NCI-H1105 treated with DMSO at 0.1 percent for 48 hours (cell line): ENCODE data around the gene DRC7.

Source experiments
- DNase-seq: peaks from one replicate; lab custom pipeline; 2025; lab: John Stamatoyannopoulos, UW

DRC7 gene

GRCh38 chr16:57677622-57678369, 16.8 kb upstream of the DRC7 start:
- DNase-seq, result no peak

- DNase-seq, result no peak
These were observed 15.6 kb upstream of the DRC7 start for GRCh38 chr16:57679016-57679415.

- no peak for DNase-seq
These were observed 14.7 kb upstream of the DRC7 start for GRCh38 chr16:57679767-57680482.

- no peak for DNase-seq
These were observed 13.7 kb upstream of the DRC7 start for GRCh38 chr16:57680842-57681375.

- no peak for DNase-seq
These were observed 12.5 kb upstream of the DRC7 start for GRCh38 chr16:57681950-57682728.

GRCh38 chr16:57682809-57683635, 11.6 kb upstream of the DRC7 start:
- DNase-seq, result no peak

- no peak for DNase-seq
These were observed 10.7 kb upstream of the DRC7 start for GRCh38 chr16:57683636-57684545.

GRCh38 chr16:57684626-57685358, 9.8 kb upstream of the DRC7 start:
- no peak for DNase-seq

- no peak for DNase-seq
These were observed 9.0 kb upstream of the DRC7 start for GRCh38 chr16:57685633-57686032.

- no peak for DNase-seq
These were observed 8.0 kb upstream of the DRC7 start for GRCh38 chr16:57686577-57686976.

GRCh38 chr16:57687363-57687929, 7.2 kb upstream of the DRC7 start:
- no peak for DNase-seq

- no peak for DNase-seq
These were observed 6.1 kb upstream of the DRC7 start for GRCh38 chr16:57688487-57688986.

- no peak for DNase-seq
These were observed 5.4 kb upstream of the DRC7 start for GRCh38 chr16:57688987-57689761.

- no peak for DNase-seq
These were observed 4.6 kb upstream of the DRC7 start for GRCh38 chr16:57689762-57690558.

- DNase-seq, result no peak
These were observed 3.7 kb upstream of the DRC7 start for GRCh38 chr16:57690782-57691471.

- no peak for DNase-seq
These were observed 2.0 kb upstream of the DRC7 start for GRCh38 chr16:57692636-57693035.

GRCh38 chr16:57693550-57693949, 1.1 kb upstream of the DRC7 start:
- DNase-seq, result no peak
